NCI-H82 treated with DMSO at 0.1 percent for 48 hours (cell line): ENCODE data around the gene ZG16B.

Source experiments
- DNase-seq: peaks from one replicate; lab custom pipeline; 2025; ENCODE audit not compliant: unreplicated experiment; lab: John Stamatoyannopoulos, UW

Gene ZG16B

DNA sequence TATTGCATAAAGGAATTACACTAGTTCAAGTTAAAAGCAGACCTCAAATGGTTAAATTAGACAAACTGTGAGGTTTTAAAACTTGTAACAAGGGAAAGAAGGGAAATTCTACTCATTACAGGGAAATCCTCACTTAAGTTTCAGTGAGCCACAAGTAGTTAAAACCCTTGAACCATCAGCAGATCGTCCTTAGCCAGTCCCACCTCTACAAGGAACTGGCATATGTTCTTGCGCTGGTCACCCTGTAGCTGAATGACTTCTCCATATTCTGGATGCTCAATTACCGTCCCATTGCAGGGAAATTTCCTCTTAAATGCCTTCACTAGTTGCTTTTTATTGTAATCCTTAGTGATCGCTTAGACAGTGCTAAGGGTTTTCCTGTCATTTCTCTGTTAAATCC lies 7.6 kb upstream of the ZG16B start:
- no peak for DNase-seq

DNA sequence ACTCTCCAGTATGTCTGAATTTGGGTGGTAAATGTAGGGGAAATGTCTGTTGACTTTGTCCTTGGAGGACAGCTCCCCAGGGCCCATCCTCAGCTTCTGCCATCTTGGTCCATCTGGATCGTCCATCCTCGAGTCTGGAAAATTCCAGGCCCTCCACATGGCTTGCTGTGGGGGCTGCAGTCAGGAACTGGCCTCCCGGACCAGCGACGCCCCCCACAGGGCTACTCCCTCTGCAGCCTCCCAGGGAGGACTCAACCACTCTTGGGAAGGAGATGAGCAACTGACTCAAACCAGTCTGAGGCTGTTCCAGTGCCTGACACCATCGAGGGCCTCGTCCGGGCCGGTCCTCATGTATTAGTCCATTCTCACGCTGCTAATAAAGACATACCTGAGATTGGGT lies 5.5 kb upstream of the ZG16B start:
- DNase-seq: no peak

DNA sequence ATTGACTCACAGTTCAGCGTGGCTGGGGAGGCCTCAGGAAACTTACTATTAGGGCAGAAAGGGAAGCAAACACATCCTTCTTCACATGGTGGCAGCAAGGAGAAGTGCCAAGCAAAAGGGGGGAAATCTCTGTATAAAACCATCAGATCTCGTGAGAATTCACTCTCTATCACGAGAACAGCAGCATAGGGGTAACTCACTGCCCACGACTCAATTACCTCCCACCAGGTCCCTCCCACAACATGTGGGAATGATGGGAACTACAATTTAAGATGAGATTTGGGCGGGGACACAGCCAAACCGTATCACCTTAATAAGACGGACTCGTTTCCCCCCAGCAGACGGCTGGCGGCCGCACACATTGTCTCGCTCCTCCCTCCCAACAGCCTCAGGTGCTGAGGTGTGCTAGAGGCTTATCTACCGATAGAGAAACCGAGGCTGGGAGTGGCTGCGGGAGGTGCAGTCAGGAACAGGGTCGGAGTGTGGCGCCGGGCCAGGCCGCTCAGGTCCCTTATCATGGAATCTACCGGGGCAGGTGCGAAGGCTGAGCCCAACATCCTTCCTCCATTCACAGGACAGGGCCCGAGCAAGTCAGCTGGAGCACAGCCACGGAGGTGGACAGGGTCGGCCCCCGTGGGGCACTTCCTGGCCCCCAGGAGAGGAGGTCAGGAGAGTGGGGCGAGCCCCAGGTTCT lies 4.9 kb upstream of the ZG16B start:
- no peak for DNase-seq

GRCh38 chr16:2825906-2826305 lies 4.2 kb upstream of the ZG16B start:
- DNase-seq: no peak

- no peak for DNase-seq
Measured at GRCh38 chr16:2826591-2827373, 3.3 kb upstream of the ZG16B start.

GRCh38 chr16:2827374-2827791 lies 2.7 kb upstream of the ZG16B start:
- no peak for DNase-seq

DNA sequence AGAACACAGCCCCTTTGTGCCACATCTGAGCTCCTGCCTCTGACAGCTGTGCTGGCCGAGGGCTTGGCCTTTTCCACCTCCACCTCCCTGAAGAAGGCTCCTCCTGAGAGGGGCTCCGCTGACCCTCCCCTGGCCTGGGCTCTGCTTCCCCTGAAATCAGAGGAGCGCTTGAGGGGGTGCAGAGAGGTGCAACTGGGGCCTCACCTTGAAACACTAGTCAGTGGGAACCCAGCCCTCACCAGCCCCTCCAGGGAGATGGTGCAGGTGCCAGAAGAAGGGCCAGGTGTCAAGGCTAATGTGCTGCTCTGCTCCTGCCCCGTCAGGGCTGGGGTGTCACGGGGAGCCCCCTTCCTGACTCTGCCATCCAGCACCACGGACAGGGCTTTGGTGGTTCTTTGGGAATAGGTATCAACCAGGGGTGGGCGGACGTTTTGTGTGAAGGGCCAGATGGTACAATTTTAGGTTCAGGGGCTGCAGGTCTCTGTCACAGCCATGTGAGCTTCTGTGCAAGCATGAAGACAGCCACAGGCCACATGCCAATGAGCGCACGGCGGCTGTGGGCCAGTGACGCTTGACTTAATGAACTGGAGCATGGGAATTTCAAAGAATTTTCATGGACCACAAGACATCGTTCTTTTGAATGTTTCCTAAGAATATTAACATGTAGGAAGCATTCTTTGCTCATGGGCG lies 2.1 kb upstream of the ZG16B start:
- no peak for DNase-seq

- DNase-seq: no peak
Measured at GRCh38 chr16:2828521-2828840, 1.6 kb upstream of the ZG16B start.

- no peak for DNase-seq
Measured at GRCh38 chr16:2828876-2829430, 1.1 kb upstream of the ZG16B start.

DNA sequence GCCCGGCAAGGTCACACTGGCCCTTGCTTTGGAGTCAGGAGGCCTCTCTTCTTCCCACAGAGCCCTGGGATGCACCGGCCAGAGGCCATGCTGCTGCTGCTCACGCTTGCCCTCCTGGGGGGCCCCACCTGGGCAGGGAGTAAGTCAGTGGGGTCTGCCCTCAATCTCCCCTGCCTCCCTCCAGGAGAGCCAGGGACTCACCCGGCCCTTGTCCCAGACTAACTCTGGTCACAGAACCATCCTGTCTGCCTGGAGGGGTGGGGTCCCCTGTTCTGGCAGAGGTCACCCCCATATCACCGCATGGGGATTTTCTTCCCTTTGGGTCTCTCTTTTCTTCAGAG lies 222 bp downstream of the ZG16B start:
- DNase-seq: no peak

- no peak for DNase-seq
Measured at GRCh38 chr16:2831203-2831602, 1.1 kb downstream of the ZG16B start.

DNA sequence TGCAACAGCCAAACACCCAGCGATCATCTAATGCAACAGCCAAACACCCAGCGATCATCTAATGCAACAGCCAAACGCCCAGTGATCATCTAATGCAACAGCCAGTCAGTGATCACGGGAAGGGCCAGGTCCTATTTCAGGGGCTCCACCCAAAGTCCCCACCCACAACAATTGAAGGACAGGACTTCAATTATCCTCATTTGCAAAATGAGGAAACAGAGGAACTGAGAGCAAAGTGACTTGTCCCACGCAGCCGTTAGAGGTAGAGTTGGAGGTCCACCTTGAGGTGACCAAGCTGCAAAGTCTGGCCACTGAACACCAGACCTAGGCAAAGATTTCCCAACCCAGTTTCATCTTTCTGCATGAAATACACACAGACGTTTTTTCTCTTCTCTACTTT lies 3.7 kb downstream of the ZG16B start:
- DNase-seq: no peak

- DNase-seq: no peak
Measured at GRCh38 chr16:2834968-2835367, 4.9 kb downstream of the ZG16B start.

- DNase-seq: no peak
Measured at GRCh38 chr16:2835638-2836493, 5.8 kb downstream of the ZG16B start.

GRCh38 chr16:2836646-2837508 lies 6.8 kb downstream of the ZG16B start:
- no peak for DNase-seq

GRCh38 chr16:2838928-2839327 lies 8.8 kb downstream of the ZG16B start:
- no peak for DNase-seq

GRCh38 chr16:2839650-2840450 lies 9.7 kb downstream of the ZG16B start:
- DNase-seq: no peak

DNA sequence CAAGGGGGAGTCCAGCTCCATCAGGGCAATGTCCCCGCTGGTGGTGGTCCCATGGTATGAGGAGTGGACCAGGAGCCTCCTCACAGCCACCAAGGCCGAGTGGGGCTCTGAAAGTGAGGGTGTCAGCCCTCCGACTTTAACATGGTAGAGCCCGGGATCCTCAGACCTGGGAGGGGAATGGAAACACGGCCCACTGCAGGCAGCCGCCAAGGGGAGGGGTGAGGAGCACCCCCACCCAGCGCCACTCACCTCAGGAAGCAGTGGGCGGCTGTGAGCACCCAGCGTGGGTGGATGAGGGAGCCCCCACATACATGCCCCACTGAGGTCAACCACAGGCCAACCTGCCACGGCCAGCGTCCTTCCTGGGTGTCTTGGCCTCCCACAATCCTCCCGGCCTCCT lies 10.8 kb downstream of the ZG16B start:
- no peak for DNase-seq

DNA sequence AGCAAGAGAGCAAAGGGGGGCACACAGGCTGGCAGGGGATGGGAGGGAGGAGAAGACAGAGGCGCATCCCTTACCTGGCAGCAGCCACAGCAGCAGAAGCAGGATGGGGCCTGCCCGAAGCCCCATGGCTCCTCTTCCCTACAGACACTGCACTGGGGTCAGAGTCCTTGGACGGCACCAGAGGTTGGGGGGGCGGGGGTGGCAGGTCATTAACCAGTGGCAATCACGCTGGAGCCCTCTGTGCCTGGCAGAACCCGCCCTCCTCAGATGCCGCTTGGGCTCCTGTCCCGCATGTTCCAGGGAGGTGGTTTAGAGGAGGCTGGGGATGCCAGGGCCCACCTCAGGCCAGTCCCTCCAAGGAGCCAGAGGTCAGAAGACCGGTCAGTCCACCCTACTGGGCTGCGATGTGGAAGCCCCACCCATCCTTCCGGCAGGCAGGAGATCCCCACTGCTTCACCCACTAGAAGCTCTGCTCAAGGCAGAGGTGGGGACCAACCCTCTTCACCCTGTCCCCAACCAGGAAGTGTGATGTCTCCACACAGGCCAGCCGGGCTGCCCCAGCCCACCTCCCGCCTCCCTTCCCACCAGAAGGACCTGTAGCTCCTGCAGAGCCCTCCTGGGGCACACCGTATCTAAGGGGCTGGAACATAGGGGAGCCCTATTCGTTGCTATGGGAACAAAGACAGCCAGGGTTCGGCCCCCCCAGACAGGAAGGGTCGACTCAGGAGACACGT lies 11.7 kb downstream of the ZG16B start:
- no peak for DNase-seq
